ENCODE data around the gene TMEM175.

The TMEM175 gene, protein sequence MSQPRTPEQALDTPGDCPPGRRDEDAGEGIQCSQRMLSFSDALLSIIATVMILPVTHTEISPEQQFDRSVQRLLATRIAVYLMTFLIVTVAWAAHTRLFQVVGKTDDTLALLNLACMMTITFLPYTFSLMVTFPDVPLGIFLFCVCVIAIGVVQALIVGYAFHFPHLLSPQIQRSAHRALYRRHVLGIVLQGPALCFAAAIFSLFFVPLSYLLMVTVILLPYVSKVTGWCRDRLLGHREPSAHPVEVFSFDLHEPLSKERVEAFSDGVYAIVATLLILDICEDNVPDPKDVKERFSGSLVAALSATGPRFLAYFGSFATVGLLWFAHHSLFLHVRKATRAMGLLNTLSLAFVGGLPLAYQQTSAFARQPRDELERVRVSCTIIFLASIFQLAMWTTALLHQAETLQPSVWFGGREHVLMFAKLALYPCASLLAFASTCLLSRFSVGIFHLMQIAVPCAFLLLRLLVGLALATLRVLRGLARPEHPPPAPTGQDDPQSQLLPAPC

DNA sequence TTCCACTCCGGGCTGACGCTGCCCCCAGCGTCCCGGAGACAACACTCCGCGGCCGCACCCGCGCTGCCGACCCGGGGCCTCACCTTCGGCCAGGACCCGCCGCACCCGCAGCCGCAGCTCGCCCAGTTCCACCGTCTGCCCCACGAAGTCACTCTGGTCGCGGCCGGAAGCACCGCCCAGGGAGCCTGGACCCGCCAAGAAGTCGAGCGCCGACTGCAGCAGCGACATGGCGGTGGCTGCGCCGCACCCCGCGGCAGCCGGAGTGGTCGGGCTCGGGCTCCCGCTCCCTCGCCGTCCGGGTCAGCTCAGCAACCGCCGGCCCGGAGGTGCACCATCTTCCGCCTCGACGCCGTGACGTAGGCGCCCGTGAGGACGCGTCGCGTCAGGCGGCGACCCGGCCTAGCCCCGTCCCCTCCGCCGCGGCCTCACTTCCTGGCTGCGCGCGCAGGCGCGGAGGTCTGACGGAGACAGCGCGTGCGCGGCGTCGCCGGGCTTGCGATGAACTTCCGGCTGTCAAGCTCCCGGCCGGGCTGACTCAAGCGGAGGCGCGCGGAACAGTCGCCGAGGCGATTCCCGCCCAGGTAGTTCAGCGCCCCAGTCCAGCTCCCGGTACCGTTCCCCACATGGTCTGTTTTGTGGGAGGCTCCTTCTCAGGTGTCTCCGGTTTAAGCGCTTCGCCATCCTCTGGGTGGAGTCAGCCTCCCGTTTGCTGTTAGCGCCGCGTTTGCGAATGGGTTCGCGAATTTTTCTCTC is at the start of gene TMEM175, which contains the start of gene GAK:
Gene TMEM175 (plus strand): TSS at position 501 of the 753 bp plus-strand sequence. CDS start 15,280 bp downstream, outside the sequence.
Gene GAK (minus strand): TSS at position 357 of the 753 bp plus-strand sequence. CDS start 129 bp downstream, at position 228.
- peak; percentile 97 for FAIRE-seq
- peak; percentile 95 for DNase-seq (ENCODE audit: extremely low spot score, insufficient read length, low read depth)

DNA sequence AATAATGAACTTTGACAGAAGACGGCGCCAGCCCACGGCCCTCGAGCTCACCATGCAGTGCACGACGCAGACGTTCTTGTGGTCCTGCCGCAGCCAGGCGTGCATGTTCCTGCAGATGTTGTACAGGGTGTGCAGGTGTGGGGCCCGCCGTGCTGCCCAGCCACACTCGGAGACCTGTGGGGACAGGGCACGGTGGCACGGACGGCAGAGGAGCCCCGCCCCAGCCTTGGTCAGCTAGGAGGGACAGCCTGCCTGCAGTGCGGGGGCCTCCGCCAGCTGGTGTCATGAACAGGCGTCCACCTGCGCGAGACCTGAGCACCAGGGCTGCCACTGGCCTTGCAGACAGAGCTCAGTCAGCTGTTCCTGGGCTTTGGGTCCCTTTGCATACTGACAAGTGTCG is 49.6 kb upstream of the TMEM175 start:
- DNase-seq (ENCODE audit: extremely low spot score, insufficient read length, low read depth) (no peak), FAIRE-seq (no peak)

DNA sequence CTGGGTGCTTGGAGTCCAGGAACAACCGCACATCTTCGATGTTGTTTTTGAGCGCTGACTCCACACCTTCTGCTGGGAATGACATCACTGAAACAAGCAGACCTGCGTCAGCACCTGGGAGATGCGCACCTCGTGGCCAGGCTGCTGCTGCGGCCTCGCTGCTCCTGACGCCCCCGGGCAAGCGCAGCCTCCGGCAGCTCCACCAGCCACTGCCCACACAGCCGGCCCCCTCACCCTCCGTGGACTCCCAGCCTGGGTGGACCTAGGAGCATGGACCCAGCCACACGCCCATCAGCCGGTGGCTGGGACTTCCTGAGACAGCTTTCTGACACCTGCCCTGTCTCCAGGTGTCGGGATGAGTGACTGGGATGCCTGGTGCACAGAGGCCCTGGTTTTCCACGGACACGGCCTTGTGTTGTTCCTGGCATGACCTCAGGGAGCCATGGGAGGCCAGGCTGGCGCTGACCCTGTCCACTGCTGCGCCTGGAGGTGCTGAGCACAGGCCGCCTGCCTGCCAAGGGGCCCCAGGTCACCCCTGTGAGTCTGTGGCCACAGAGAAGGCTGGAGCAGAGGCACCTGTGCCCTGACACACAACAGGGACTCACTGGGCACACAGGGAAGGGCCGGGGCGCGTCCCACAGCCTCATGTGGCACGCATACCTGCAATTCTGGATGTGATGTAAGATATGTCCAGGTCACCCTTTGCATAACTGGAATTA is 48.7 kb upstream of the TMEM175 start:
- DNase-seq (ENCODE audit: extremely low spot score, insufficient read length, low read depth) (no peak), FAIRE-seq (no peak)

DNA sequence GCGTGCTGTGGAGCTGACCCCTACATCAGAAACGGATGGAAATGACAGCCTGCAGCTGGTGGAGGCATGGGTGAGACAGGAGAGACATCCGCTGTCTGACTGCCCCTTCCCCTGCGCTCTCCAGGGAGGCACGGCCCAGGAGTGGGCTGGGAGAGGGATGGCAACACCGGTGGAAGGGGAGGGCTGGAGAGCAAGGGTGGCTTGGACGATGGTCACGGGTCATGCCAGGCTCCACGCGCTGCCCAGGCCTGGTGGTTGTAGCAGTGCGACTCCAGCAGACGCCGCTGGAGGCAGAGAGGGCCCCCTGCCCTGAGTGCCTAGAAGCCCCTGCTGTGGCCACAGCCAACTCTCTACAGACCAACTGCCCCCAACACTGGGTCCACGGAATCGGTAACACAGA is 48.0 kb upstream of the TMEM175 start:
- DNase-seq (ENCODE audit: extremely low spot score, insufficient read length, low read depth): no peak
- FAIRE-seq: no peak

DNA sequence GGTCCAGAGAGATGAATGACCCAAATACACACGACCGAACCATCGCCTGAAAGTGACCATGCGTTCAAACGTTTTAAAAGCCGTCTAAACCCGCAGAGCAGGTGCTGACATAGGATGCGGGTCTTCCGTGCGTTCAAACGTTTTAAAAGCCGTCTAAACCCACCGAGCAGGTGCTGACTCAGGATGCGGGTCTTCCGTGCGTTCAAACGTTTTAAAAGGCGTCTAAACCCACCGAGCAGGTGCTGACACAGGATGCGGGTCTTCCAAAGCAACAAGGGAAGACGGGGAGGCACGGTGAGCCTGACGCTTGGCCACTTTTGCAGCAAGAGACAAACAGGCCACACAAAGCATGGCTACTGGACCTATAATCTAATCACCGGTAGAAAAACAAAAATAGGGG is 47.4 kb upstream of the TMEM175 start:
- no peak for DNase-seq (ENCODE audit: extremely low spot score, insufficient read length, low read depth)
- FAIRE-seq: no peak

DNA sequence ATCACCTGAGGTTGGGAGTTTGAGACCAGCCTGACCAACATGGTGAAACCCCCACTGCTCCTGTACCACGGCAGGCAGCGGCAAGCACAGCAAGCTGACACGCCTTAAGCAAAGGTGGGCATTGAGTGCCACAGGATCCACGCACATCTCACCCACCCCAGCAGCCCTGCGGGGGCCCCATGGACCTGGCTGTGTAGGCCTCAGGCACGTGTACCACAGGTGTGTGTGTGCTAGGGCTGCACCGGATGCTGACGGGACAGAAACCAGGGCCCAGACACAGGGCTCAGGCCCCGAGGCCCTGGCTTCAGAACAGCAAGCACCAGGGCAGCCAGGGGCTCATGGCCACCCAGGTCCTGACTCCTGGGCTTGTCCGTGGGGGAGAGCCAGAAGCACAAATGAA is 46.9 kb upstream of the TMEM175 start:
- DNase-seq (ENCODE audit: extremely low spot score, insufficient read length, low read depth) (no peak), FAIRE-seq (no peak)

- FAIRE-seq (no peak), DNase-seq (ENCODE audit: extremely low spot score, insufficient read length, low read depth) (no peak)
These were observed 46.0 kb upstream of the TMEM175 start for GRCh38 chr4:886244-886643.

DNA sequence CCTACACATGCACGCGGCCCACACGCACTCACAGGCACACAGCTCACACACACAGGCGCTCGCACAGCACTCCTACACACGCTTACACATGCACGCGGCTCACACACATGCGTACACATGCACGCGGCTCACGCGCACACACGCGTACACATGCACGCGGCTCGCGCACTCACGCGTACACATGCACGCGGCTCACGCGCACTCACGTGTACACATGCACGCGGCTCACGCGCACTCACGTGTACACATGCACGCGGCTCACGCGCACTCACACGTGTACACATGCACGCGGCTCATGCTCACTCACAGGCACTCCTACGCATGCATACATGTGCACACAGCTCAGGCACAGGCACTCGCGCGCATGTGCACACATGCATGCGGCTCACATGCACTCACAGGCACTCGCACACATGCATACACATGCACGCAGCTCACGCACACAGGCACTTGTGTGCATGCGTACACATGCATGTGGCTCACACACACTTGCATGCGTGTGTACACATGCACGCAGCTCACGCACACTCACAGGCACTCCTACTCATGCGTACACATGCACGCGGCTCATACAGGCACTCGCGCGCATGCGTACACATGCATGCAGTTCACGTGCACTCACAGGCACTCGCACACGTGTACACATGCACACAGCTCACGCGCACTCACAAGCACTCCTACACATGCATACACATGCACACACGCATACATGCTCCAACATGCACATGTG is 45.1 kb upstream of the TMEM175 start:
- FAIRE-seq: no peak
- DNase-seq (ENCODE audit: extremely low spot score, insufficient read length, low read depth): no peak

DNA sequence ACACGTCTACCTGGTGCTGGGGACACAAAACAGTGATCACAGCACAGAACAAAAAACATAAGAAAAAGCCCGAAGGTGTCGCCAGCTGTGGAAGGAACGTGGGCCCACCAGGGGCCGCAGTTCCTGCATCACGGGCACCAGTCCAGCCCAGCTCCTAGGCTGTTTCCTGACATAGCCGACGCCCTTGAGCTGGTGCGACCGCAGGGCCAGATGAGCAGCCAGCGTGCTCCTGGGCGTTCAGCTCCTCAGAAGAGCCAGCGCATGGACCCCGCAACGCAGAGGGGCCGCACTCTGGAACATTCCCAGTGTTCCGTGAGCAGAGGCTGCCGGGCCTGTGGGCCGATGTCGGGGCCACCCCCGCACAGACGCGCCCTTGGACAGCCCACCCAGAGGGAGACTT is 44.2 kb upstream of the TMEM175 start:
- no peak for DNase-seq (ENCODE audit: extremely low spot score, insufficient read length, low read depth)
- FAIRE-seq: no peak

- FAIRE-seq: no peak
- no peak for DNase-seq (ENCODE audit: extremely low spot score, insufficient read length, low read depth)
These were observed 42.7 kb upstream of the TMEM175 start for GRCh38 chr4:889516-889915.

DNA sequence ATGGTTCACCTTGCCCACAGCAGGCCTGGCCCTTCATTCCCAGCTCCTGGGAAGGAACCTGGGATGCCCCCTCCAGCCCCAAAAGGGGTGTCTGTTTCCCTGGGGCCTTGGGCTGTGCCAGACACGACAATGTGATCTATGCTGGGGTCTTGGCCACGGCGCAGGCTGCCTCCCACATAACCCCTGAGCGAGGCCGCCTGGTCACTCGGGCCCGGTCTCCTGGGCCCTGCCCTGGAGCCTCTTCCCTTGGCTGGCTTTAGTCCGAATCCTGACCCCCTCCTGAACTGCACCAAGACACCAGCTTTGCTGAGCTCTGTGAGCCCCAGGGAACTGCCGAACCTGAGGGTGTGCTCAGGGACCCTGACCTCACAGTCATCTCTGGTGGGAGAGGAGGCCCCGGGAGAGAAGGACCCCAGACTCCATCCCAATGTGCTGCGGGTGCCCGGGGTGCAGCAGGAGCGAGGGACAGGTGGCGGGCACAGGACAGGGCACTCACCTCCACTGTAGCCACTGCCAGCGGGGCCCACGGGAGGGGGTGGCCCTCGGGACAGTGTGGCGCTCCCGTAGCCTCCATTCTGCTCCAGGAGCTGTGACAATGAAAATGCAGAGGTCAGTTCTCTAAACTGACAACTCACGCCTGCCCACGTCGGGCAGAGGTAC is 42.1 kb upstream of the TMEM175 start:
- FAIRE-seq (no peak), DNase-seq (ENCODE audit: extremely low spot score, insufficient read length, low read depth) (no peak)

DNA sequence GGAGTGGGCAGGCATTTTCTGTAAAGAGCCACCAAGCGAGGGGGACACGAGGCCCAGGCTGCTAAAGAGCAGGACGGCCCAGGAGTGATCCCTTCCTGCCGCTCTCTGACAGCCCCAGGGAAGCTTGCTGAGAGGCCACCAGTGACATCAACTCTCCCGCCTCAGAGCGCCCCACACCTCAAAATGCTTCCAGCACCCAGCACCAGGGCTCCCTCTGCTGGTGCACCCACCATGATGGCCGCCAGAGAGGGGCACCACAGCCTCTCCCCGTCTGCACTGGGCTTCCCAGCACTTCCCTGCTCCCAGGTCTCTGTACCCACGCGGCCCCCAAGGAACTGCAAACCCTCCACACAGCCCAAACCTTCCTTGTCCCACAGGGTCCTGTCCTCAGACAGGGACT is 40.5 kb upstream of the TMEM175 start:
- DNase-seq (ENCODE audit: extremely low spot score, insufficient read length, low read depth) (no peak), FAIRE-seq (no peak)

- FAIRE-seq: no peak
- no peak for DNase-seq (ENCODE audit: extremely low spot score, insufficient read length, low read depth)
These were observed 39.5 kb upstream of the TMEM175 start for GRCh38 chr4:892780-893179.

DNA sequence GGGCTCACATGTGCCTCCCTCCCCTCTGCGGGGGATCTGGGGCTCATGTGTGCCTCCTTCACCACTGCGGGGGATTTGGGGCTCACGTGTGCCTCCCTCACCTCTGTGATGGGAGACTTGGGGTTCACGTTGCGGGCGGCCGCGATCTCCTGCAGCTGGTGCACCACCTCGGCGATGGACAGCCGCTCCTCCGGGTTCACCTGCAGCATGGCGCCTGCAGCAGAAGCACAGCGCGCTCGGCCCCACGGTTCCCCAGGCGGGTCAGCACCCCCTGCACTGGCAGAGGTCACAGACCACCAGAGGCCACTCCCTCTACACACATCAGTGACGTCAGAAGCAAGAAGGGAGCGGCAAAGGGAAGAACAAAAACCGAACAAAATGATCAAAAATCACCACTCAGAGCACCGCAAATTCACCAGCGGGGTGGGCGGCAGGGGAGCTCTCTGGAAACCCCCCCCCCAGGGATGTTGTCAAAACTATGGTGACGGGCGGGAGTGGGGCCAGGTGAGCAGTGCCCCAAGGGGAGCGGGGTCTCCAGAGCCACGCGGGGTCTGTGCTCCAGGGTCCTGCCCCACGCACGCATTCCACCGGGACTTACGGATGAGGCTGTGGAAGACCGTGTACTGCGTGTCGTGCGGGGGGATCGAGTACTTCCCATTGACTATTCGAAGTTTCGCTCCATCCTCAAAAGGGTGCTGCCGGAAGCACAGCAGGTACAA is 38.8 kb upstream of the TMEM175 start:
- no peak for FAIRE-seq
- DNase-seq (ENCODE audit: extremely low spot score, insufficient read length, low read depth): no peak

- no peak for FAIRE-seq
- no peak for DNase-seq (ENCODE audit: extremely low spot score, insufficient read length, low read depth)
These were observed 38.1 kb upstream of the TMEM175 start for GRCh38 chr4:893995-894705.

DNA sequence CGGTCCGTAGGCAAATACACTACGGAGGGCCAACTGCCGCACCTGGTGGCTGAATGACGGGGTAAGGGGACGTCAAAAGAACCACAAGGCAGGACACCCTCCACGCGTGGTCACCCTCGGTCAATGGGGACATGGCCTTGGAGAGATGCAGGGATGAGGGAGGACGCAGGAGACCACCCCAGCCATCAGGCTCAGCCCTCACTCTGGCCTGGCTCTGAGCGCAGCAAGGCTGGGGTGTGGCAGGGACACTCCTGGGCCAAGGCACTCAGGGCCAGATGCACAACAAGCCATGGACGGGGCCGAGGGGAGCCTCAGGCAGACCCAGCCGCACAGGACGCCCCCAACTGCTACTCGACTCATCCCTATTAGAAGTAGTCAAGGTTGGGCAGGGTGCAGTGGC is 36.7 kb upstream of the TMEM175 start:
- FAIRE-seq (no peak), DNase-seq (ENCODE audit: extremely low spot score, insufficient read length, low read depth) (no peak)

GRCh38 chr4:896216-896615 is 36.0 kb upstream of the TMEM175 start:
- no peak for FAIRE-seq
- DNase-seq (ENCODE audit: extremely low spot score, insufficient read length, low read depth): no peak

DNA sequence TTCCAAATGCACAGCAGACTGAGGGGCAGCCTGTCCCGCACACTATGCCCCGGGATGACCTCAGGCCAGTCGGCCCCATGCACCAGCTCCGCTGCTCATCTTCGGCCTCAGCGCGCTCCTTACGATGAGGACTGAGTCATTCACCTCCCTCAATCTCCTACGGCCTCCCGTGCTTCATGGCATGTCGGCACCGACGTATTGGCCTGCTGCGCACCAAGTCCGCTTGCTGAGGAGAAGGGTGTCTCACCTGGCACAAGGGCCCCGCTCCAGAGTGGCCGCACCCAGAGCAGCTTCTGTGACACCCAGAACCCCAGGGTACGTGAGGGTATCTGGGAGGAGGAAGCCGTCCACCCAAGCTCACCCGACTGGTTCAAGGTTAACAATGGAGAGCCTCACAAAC is 35.6 kb upstream of the TMEM175 start:
- FAIRE-seq: no peak
- no peak for DNase-seq (ENCODE audit: extremely low spot score, insufficient read length, low read depth)

Data from GM18507 (cell line).